B cell (primary cell): ENCODE results near the gene PCBP3. TPM values are rescaled to one million over a fixed set of nuclear protein-coding genes. Genes with fewer than 3 reads are reported as not detected.

Experiments
- ATAC-seq: fragments of 200-7000 bp; cut with Tn5 transposase; one replicate; pipeline ENCODE4 v1.10.0; 2021; ENCODE audit warnings: low read depth, mild to moderate bottlenecking, moderate number of reproducible peaks, moderate library complexity
- CTCF ChIA-PET: fragments of 350-600 bp; sonication (Branson Sonifier 250); formaldehyde crosslinking; loops from one replicate; lab custom pipeline; 2021; ENCODE audit warnings: antibody characterized with exemption, inconsistent platforms; lab: Charles Lee
- POLR2A ChIA-PET: fragments of 350-600 bp; sonication (Branson Sonifier 250); formaldehyde crosslinking; loops from one replicate; lab custom pipeline; 2021; ENCODE audit warnings: antibody characterized with exemption; lab: Charles Lee
- DNase-seq: peaks from one replicate; pipeline ENCODE4 v3.0.0; 2013
- H2AFZ ChIP-seq: 2 replicates; pipeline ENCODE4 v1.6.1; 2012; ENCODE audit warnings: mild to moderate bottlenecking, low read depth, low read length; ENCODE audit not compliant: insufficient read depth, poor library complexity, severe bottlenecking
- H3K27ac ChIP-seq, 2 donors: 1 replicate in 1 of 2; 2 replicates in 1 of 2; pipeline ENCODE4 v1.5.1; 2012 to 2013; ENCODE audit warnings: low read length in 2 of 2, mild to moderate bottlenecking in 2 of 2, moderate library complexity in 1 of 2
- H3K27me3 ChIP-seq, 4 experiments: fragments of 200-600 bp in 1 of 4; sonication (generic) in 1 of 4; replicated peaks in 1 of 4; 1 replicate in 2 of 4; 2 replicates in 2 of 4; pipeline versions ENCODE4 v1.6.1 to v1.7.0; 2013 to 2016; ENCODE audit warnings: low read length in 3 of 4, mild to moderate bottlenecking in 2 of 4, mixed read lengths in 1 of 4, moderate library complexity in 1 of 4; ENCODE audit not compliant: insufficient read depth in 4 of 4, control insufficient read depth in 3 of 4; ENCODE audit errors: control extremely low read depth in 1 of 4
- H3K36me3 ChIP-seq, 2 experiments: replicated peaks in 1 of 2; 1 replicate in 1 of 2; 2 replicates in 1 of 2; pipeline versions ENCODE4 v1.6.1 to v1.7.1; 2013; ENCODE audit warnings: low read length in 1 of 2; ENCODE audit not compliant: insufficient read depth in 2 of 2, control insufficient read depth in 1 of 2; ENCODE audit errors: control extremely low read depth in 1 of 2, extremely low read depth in 1 of 2
- H3K4me1 ChIP-seq, 2 donors: fragments of 200-600 bp in 1 of 2; sonication (generic) in 1 of 2; 1 replicate in 1 of 2; 2 replicates in 1 of 2; pipeline versions ENCODE4 v1.5.1 to v1.6.1; 2013 to 2017; ENCODE audit warnings: low read length in 2 of 2; ENCODE audit not compliant: control insufficient read depth in 2 of 2, insufficient read depth in 2 of 2
- H3K4me2 ChIP-seq: replicated peaks from 2 replicates; pipeline ENCODE3; 2012; ENCODE audit warnings: mild to moderate bottlenecking, low read depth, low read length; ENCODE audit not compliant: poor library complexity, severe bottlenecking
- H3K4me3 ChIP-seq, 5 experiments: fragments of 200-600 bp in 1 of 5; sonication (generic) in 1 of 5; 1 replicate in 3 of 5; 2 replicates in 2 of 5; pipeline versions ENCODE4 v1.5.1 to v1.7.0; 2011 to 2016; ENCODE audit warnings: low read length in 4 of 5, mild to moderate bottlenecking in 4 of 5, low read depth in 2 of 5, control low read depth in 1 of 5, moderate library complexity in 1 of 5; ENCODE audit not compliant: insufficient read depth in 1 of 5; ENCODE audit errors: control extremely low read depth in 1 of 5, extremely low read depth in 1 of 5
- H3K79me2 ChIP-seq: fragments of 200-600 bp; sonication (generic); one replicate; pipeline ENCODE4 v1.6.0; 2016; ENCODE audit warnings: low read length; ENCODE audit not compliant: control insufficient read depth, insufficient read depth
- H3K9ac ChIP-seq: fragments of 200-600 bp; sonication (generic); 2 replicates; pipeline ENCODE4 v1.6.1; 2017; ENCODE audit warnings: mild to moderate bottlenecking, low read length, moderate library complexity
- H3K9me3 ChIP-seq, 3 donors: one replicate each; pipeline versions ENCODE4 v1.6.1 to v1.7.1; 2013; ENCODE audit warnings: low read length in 2 of 3; ENCODE audit not compliant: control insufficient read depth in 2 of 3, insufficient read depth in 1 of 3; ENCODE audit errors: control extremely low read depth in 1 of 3
- H4K20me1 ChIP-seq: 2 replicates; pipeline ENCODE4 v1.6.0; 2012; ENCODE audit warnings: mild to moderate bottlenecking, low read length; ENCODE audit not compliant: insufficient read depth, control insufficient read depth, poor library complexity, severe bottlenecking
- H3K27ac Mint-ChIP-seq: one replicate; pipeline ENCODE4 v1.8.0; 2021; ENCODE audit warnings: mixed read lengths
- H3K27me3 Mint-ChIP-seq: one replicate; pipeline ENCODE4 v1.8.0; 2021; ENCODE audit warnings: mixed read lengths
- H3K4me1 Mint-ChIP-seq: one replicate; pipeline ENCODE4 v1.8.0; 2021; ENCODE audit warnings: mixed read lengths
- H3K4me3 Mint-ChIP-seq: one replicate; pipeline ENCODE4 v1.8.0; 2021; ENCODE audit warnings: mixed read lengths
- H3K9me3 Mint-ChIP-seq: one replicate; pipeline ENCODE4 v1.8.0; 2022; ENCODE audit warnings: mixed read lengths; ENCODE audit not compliant: insufficient read depth
- EZH2 ChIP-seq: IDR thresholded peaks from 2 replicates; pipeline ENCODE4 v1.6.1; 2012; ENCODE audit warnings: borderline replicate concordance, low read depth, mild to moderate bottlenecking, moderate library complexity, low read length; ENCODE audit not compliant: insufficient read depth, poor library complexity, severe bottlenecking
- WGBS: methylation state at CpG from one replicate; pipeline ENCODE4 v1.1.5; 2013; ENCODE audit warnings: missing lambda C conversion rate; ENCODE audit not compliant: insufficient coverage; 5-methylcytosine and 5-hydroxymethylcytosine counted together
- intact Hi-C: fragments of 100-400 bp; cut with micrococcal nuclease; formaldehyde crosslinking; loops from one replicate; pipeline ENCODE4 v1.10.0; 2022
- polyA plus RNA-seq: library from polyadenylated mRNA; depleted of rRNA; stranded (reverse); fragments of >200 nt; gene quantifications from 2 replicates; pipeline ENCODE4 v1.2.3, GENCODE V29; 2012
- total RNA-seq, 2 donors: library from RNA; stranded (reverse); fragments of 120-200 nt in 1 of 2; gene quantifications; 1 replicate in 1 of 2; 2 replicates in 1 of 2; pipeline versions ENCODE4 v1.2.3 to v1.2.4, GENCODE V29; 2013 to 2022
- TF ChIP-seq, protein P1 (sequence below): fragments of 200-600 bp; IDR thresholded peaks from one replicate; pipeline ENCODE4 v1.8.0; 2022; ENCODE audit warnings: antibody characterized with exemption, mild to moderate bottlenecking

The PCBP3 gene
- total and polyA plus RNA-seq, 2 donors (not counting 1 experiment from before 2014, with no cell fraction given), result 0.45 to 2.7 TPM

DNA sequence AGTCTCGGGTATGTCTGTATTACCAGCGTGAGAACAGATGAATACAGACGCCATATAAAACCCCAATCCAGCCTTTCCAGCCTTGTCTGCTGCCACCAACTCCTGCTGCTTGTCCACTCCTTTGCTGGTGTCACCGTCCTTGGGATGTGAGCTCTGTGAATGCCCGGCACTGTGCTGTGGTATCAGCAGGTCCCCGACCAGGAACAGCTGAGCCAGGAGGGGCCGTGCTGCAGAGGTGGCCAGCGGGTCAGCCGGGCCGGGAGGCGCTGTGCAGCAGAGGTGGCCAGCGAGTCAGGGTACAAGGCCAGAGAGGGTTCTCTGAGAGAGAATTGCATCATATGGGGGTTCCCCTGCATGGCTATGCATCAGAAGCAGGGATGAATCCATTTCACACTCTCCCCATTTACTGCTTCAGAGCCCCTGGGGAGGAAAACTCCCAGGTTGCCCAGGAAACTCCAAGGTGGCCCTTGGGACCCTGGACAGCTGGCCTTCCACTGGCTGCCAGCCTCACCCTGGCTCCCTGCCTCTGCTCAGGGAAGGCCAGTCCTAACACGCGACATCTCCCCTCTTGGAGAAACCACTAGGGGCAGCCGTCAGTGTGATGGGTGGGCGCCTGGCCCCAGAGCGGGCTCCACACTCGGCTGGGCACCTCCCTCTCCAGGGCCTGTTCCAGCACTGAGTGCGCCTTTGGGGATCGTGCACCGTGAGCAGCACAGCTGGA, 215.7 kb downstream of the PCBP3 start:
- H3K79me2 ChIP-seq, result no peaks in the 10 kb centered on the region
- 90% methylated on average over 12 of the region's 21 CpGs for WGBS
- H3K27me3 ChIP-seq, result no peaks in the 10 kb centered on the region
- ChIA-PET CTCF (no interaction called here), POLR2A (no interaction called here)
- no peaks in the 10 kb centered on the region for H4K20me1 ChIP-seq
- intact Hi-C loops, result no loop called here
- H3K9me3 Mint-ChIP-seq, result no peaks in the 10 kb centered on the region
- ATAC-seq, result no peak
- H3K27ac ChIP-seq, result no peak overlapping the region
- H3K4me1 Mint-ChIP-seq, result peaks cover 3% of the 10 kb centered on the region
- no peak overlapping the region for H2AFZ ChIP-seq
- H3K36me3 ChIP-seq, result no peaks in the 10 kb centered on the region
- no peaks in the 10 kb centered on the region for H3K9me3 ChIP-seq
- DNase-seq, result no peak
- H3K4me3 ChIP-seq, result no peak overlapping the region
- peaks cover 9% of the 10 kb centered on the region for H3K27me3 Mint-ChIP-seq
- H3K4me1 ChIP-seq, result peaks cover 0 to 6% of the 10 kb centered on the region in 2 donors
- no peak for TF ChIP-seq EZH2
- TF ChIP-seq, protein P1, sequence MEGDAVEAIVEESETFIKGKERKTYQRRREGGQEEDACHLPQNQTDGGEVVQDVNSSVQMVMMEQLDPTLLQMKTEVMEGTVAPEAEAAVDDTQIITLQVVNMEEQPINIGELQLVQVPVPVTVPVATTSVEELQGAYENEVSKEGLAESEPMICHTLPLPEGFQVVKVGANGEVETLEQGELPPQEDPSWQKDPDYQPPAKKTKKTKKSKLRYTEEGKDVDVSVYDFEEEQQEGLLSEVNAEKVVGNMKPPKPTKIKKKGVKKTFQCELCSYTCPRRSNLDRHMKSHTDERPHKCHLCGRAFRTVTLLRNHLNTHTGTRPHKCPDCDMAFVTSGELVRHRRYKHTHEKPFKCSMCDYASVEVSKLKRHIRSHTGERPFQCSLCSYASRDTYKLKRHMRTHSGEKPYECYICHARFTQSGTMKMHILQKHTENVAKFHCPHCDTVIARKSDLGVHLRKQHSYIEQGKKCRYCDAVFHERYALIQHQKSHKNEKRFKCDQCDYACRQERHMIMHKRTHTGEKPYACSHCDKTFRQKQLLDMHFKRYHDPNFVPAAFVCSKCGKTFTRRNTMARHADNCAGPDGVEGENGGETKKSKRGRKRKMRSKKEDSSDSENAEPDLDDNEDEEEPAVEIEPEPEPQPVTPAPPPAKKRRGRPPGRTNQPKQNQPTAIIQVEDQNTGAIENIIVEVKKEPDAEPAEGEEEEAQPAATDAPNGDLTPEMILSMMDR, result no peak
- H3K27ac Mint-ChIP-seq, result no peak overlapping the region
- H3K9ac ChIP-seq, result no peak overlapping the region
- no peak overlapping the region for H3K4me3 Mint-ChIP-seq
- H3K4me2 ChIP-seq, result no peak overlapping the region

DNA sequence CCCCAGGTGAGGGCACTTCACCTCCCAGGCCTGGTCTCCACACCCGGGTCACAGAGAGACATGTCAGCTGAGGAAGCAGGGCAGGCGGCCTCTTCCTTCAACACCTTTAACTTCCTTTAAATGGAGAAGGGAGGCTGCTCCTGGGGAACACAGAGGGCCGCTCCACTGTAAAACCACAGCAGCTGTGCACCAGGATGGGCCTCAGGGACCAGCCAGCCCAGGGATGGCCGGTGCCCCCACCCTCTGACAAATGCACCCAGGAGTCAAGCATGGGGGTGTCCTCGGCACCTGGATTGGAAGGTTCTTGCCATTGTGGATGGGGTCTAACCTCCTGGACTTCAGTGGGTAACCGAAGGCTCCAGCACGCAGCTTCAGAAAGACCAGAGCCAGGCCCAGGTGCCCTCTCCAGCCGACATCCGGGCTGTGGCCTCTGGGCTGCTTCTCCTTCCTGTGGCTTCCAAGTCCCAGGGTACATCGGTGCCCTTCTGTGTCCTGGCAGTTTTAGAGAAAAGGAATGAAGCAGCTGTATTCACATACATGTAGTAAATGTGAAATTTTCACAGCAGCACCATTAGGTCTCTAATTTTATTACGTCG, 216.3 kb downstream of the PCBP3 start:
- Histone ChIP-seq H3K9ac (no peak overlapping the region), H4K20me1 (no peaks in the 10 kb centered on the region), H3K27ac (no peak overlapping the region), H3K4me3 (no peak overlapping the region), H3K4me2 (no peak overlapping the region), H3K27me3 (no peaks in the 10 kb centered on the region), H3K9me3 (no peaks in the 10 kb centered on the region), H3K79me2 (no peaks in the 10 kb centered on the region), H3K4me1 (peaks cover 0 to 6% of the 10 kb centered on the region in 2 donors), H3K36me3 (no peaks in the 10 kb centered on the region), H2AFZ (no peak overlapping the region)
- Mint-ChIP-seq H3K4me3 (no peak overlapping the region), H3K27ac (no peak overlapping the region), H3K9me3 (no peaks in the 10 kb centered on the region), H3K27me3 (peaks cover 4% of the 10 kb centered on the region), H3K4me1 (peaks cover 3% of the 10 kb centered on the region)
- POLR2A ChIA-PET, result no interaction called here
- ATAC-seq (no peak), DNase-seq (no peak)
- intact Hi-C loops, result no loop called here
- 94% methylated on average over 7 of the region's 12 CpGs for WGBS
- CTCF ChIA-PET, result no interaction called here
- TF ChIP-seq, protein P1, result no peak
- no peak for TF ChIP-seq EZH2
